HG03103 (cell line): Measurements from ENCODE around the gene SFMBT2.

ENCODE experiments used
- ATAC-seq: cut with Tn5 transposase; IDR thresholded peaks from one replicate; pipeline ENCODE4 v1.9.1; 2021; ENCODE audit warnings: low read depth; ENCODE audit not compliant: unreplicated experiment

Gene SFMBT2

GRCh38 chr10:7426349-7426748 lies 15.5 kb upstream of the SFMBT2 start:
- no peak for ATAC-seq

GRCh38 chr10:7425691-7426090 lies 14.9 kb upstream of the SFMBT2 start:
- ATAC-seq = no peak

DNA sequence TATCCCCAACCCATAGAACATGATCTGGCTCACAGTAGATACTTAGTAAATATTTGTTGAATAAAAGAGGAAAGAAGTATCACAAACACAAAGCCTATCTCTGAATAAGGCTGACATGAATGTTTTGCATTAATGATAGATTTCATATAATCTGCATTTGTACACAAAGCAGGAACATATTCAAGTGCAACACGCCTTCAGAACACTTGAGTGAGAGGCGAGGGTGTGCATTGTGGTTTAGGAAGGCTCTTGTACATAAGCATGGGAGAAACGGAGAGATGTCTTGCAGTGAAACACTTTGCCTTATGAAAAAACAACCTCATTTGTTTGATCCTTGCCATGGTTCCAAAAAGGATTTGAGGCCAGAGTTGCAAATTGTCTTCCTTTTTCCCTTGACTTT lies 14.1 kb upstream of the SFMBT2 start:
- ATAC-seq = no peak

DNA sequence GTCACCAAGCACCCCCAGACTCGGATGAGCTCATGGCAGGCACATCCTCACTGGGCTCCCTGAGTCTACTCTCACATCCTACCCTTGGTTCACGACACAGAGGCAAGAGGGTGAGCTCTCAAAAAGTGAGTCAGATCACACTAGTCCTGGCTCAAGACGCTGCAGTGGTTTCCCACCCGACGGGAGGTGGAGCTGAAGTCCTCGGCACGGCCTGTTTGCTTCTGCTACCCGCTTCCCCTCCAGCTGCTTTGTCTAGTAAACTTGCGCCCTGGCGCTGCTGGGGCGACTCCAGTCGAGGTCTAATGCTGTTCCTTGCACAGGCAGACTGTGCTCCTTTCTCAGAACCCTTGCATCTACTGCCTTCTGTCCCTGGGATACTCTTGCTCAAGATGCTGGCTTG lies 13.5 kb upstream of the SFMBT2 start:
- no peak for ATAC-seq

DNA sequence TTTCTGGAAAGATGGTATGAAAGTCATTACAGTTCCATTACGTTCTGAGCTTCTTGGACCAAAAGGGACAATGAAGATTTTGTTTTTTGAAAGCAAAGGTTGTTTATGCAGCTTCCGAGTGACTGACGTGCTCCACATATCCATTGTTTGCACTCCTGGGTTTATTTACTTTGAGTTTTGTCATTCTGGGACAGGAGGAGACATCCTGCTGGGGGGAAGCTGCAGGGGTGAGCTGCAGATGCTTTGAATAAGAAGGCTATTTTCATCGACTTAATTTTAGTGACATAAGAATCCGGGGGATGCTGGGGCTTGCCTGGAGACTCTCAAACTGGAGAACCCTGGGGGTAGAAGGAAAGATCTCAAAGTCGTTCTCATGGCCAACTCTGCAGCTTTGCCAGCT lies 12.7 kb upstream of the SFMBT2 start:
- ATAC-seq = no peak

- ATAC-seq = no peak
Measured at GRCh38 chr10:7421526-7421925, 10.7 kb upstream of the SFMBT2 start.

DNA sequence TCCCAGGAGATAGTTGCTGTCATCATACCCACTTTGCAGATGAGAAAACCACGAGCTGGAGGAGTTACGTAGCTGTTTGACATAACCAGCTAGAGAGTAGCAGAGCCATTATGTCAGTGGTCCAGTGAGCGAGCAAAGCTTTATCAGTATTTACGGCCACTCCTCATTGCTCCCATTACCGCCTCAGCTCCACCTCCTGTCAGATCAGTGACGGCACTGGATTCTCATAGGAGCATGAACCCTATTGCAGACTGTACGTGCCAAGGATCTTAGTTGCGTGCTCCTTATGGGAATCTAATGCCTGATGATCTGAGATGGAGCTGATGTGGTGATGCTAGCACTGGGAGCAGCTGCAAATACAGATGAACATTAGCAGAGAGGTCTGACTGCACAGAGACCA lies 9.2 kb upstream of the SFMBT2 start:
- no peak for ATAC-seq

GRCh38 chr10:7417807-7418206 lies 7.0 kb upstream of the SFMBT2 start:
- no peak for ATAC-seq

- no peak for ATAC-seq
Measured at GRCh38 chr10:7417103-7417623, 6.3 kb upstream of the SFMBT2 start.

GRCh38 chr10:7414766-7415165 lies 3.9 kb upstream of the SFMBT2 start:
- ATAC-seq = no peak

- no peak for ATAC-seq
Measured at GRCh38 chr10:7412928-7413282, 2.1 kb upstream of the SFMBT2 start.

GRCh38 chr10:7412237-7412927 lies 1.5 kb upstream of the SFMBT2 start:
- ATAC-seq = no peak

GRCh38 chr10:7411671-7412128 lies 866 bp upstream of the SFMBT2 start:
- ATAC-seq = no peak

DNA sequence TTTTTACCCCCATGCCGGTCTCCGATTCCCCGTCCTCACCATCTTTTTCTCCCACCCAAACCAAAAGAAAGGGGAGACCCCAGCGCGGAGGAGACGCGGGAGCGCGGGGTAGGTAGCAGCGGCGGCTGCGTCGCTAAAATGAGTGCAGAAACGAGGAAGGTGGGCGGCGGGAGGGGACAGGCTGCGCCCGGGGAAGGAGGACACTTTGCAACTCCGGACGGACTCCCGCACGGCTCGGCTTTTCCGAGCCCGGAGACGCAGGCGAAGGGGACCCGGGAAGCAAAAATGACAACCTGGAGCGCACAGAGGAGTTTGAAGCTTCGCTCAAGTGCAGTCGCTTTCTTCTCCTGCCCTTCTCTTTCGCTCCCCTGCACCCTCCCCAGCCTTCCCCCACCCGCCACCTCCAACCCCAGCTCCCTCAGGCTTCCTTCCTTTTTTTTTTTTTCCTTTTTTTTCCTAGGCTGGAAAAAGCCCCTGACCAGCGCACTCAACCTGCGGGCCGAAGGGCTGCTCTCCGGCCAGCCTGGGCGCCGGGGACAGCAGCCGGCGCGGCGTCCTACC lies 453 bp downstream of the SFMBT2 start:
- ATAC-seq = no peak

DNA sequence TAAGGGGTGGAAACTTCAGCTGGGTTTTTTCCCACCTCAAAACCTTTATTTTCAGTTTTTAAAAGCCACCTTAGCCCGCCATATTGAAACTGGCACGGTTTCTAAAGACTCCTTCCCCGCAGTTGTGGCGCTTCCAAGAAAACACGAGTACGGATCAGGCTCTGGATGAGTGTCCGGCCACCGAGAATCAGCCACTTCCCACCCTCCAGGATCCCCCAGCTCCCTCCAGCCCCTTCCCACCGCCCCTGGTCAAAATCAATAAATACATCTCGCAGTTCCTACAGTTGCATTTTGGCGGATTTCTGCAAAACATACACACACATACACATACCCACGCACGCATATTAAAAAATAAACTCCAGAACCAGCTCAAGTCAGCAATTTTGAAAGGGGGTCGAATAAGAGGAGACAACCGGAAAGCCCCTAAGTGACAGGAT lies 1.1 kb downstream of the SFMBT2 start:
- no peak for ATAC-seq

GRCh38 chr10:7409045-7409731 lies 1.6 kb downstream of the SFMBT2 start:
- peak; percentile 36 for ATAC-seq

- peak; percentile 20 for ATAC-seq
Measured at GRCh38 chr10:7408291-7409044, 2.4 kb downstream of the SFMBT2 start.

GRCh38 chr10:7407368-7408290 lies 3.2 kb downstream of the SFMBT2 start:
- ATAC-seq = no peak

- no peak for ATAC-seq
Measured at GRCh38 chr10:7406712-7407333, 4.0 kb downstream of the SFMBT2 start.

DNA sequence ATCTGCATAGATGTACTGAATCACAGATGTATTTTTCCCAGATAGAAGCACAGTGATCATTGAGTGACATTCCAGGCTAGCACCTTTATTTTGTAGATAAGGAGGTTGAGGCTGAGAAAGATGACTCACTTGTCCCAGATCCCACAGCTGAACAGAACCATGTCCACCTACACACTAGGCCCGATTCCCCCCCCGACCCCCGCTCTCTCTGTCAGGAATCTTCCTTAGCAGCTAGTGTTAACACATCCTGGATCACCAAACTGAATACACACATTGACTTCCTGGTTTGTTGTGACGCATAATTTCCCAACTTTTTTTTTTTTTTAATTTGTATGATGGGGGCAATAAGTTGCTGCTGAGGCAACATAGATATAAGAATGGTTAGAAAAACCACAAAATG lies 5.2 kb downstream of the SFMBT2 start:
- no peak for ATAC-seq
